ENCODE results near the gene ABHD17A. TPM values are rescaled to one million over a fixed set of nuclear protein-coding genes. Genes with fewer than 3 reads are reported as not detected.

The ABHD17A gene
- total RNA-seq, 1 experiment from 2014 or later, result 102 TPM

DNA sequence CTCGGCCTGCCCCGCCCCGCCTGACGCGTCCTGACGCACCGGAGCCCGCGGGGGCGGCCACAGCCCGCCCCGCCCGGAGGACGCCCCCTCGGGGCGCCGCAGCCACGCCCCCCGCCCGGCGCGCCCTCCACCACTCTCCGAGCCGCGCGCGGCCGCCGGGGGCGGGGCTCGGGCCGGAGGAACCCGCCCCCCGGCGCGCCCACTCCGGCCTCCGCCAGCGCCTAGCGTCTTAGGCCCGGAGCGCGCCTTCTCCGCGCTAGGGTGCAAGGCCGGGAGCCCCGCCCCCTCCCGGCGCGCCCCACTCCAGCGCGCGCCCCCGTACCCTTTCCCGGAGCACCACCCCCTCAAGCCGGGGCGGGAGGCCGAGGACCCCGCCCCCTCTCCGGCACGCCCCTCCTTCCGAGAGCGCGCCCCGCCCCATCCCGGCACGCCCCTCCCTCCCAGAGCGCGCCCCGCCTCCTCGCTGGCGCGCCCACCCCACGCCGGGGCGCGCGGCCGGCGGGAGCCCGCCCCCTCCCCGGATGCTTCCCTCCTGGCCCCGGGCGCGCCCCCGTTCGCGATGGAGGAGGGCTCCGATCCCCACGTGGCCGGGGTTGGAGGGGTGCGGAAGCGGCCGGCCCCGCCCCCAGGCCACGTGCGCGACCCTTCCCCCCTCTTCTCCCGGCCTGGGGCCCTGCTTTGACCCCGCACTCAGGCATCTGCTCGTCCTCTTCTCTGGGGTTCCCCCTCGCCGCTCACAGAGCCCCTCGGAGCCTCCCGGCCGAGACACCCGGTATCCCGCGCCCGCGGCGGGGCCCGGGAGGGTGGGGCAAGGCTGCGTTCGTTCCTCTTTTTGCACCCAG lies 21.4 kb downstream of the ABHD17A start:
- H3K27me3 ChIP-seq (ENCODE audit: low read length), result no peaks in the 10 kb centered on the region
- H3K36me3 ChIP-seq (ENCODE audit: low read depth, low read length), result no peaks in the 10 kb centered on the region
- no peaks in the 10 kb centered on the region for H3K9me2 ChIP-seq (replicated peaks; ENCODE audit: low read length)
- no TSS peak for BruUV-seq (replicated peaks)
- DNase-seq, result peak; percentile 88
- intact Hi-C loops (cut with micrococcal nuclease), result no loop called here
- H3K4me2 ChIP-seq (ENCODE audit: low read length), result peak overlapping the region; percentile 95
- ChIA-PET CTCF (interaction anchor here (0.6 to 1.1 kb wide), 3 partner anchors 11 to 66 kb away, joined by 3 to 5 read pairs (median 3); no protein-coding TSS in a partner anchor), POLR2A (ENCODE audit: unreplicated experiment) (no interaction called here)
- H3K4me3 ChIP-seq (ENCODE audit: low read length), result peak overlapping the region; percentile 75
- H4K20me1 ChIP-seq (ENCODE audit: low read length), result peaks cover 27% of the 10 kb centered on the region
- H3K79me2 ChIP-seq (ENCODE audit: low read length), result peaks cover 38% of the 10 kb centered on the region
- H3K4me1 ChIP-seq (ENCODE audit: insufficient read depth, low read length), result peaks cover 10% of the 10 kb centered on the region; the same call in 1 of the 2 replicates
- no peaks in the 10 kb centered on the region for H3F3A ChIP-seq (ENCODE audit: low read length, unreplicated experiment)
- peak overlapping the region; percentile 97 for H3K9ac ChIP-seq (ENCODE audit: low read length)
- ATAC-seq, result peak; percentile 70
- peak overlapping the region; percentile 80 for H3K27ac ChIP-seq (ENCODE audit: low read length)
- H2AFZ ChIP-seq (ENCODE audit: low read length), result peak overlapping the region; percentile 76
- H3K9me3 ChIP-seq (ENCODE audit: low read length), result no peaks in the 10 kb centered on the region
- TF ChIP-seq EZH2phosphoT487 (IDR thresholded peaks at IDR 0.05; ENCODE audit: borderline replicate concordance, low read length), result no peak

DNA sequence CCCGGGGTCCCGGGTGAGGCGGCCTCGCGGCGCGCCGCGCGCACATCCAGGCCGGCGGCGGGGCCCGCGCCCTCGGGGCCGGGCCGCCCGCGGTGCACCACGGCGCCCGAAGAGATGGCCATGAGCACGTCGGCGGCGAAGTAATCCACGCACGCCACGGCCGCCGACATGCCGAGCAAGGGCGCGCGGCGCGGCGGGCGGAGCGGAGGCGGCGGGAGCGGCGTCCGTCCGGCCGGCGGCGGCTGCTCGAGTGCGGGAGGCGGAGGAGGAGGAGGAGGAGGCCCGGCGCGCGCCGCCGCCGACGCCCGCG lies 22.0 kb downstream of the ABHD17A start, which contains the start of gene KLF16:
TSS of gene KLF16 (minus strand) at position 252 of the 310 bp plus-strand sequence. CDS start at position 170, 82 bp downstream.
- Histone ChIP-seq H3K27ac (ENCODE audit: low read length) (peak within 1 kb of the TSS; percentile 80), H3K9me2 (replicated peaks; ENCODE audit: low read length) (no peaks in the 10 kb centered on the region), H3K4me2 (ENCODE audit: low read length) (peak within 1 kb of the TSS; percentile 95), H3K4me3 (ENCODE audit: low read length) (peak within 1 kb of the TSS; percentile 94), H3K27me3 (ENCODE audit: low read length) (no peaks in the 10 kb centered on the region), H3K9me3 (ENCODE audit: low read length) (no peaks in the 10 kb centered on the region), H3K9ac (ENCODE audit: low read length) (peak within 1 kb of the TSS; percentile 97), H3K79me2 (ENCODE audit: low read length) (peaks cover 44% of the 10 kb centered on the region), H3K36me3 (ENCODE audit: low read depth, low read length) (no peaks in the 10 kb centered on the region), H3K4me1 (ENCODE audit: insufficient read depth, low read length) (peaks cover 10% of the 10 kb centered on the region; the same call in 1 of the 2 replicates), H2AFZ (ENCODE audit: low read length) (peak within 1 kb of the TSS; percentile 76), H4K20me1 (ENCODE audit: low read length) (peaks cover 27% of the 10 kb centered on the region), H3F3A (ENCODE audit: low read length, unreplicated experiment) (no peaks in the 10 kb centered on the region)
- CTCF ChIA-PET, result no interaction called here
- intact Hi-C loops (cut with micrococcal nuclease), result no loop called here
- no peak; the same call in 1 of the 2 replicates for ATAC-seq
- no peak for TF ChIP-seq EZH2phosphoT487 (IDR thresholded peaks at IDR 0.05; ENCODE audit: borderline replicate concordance, low read length)
- TF ChIP-seq, protein P1, sequence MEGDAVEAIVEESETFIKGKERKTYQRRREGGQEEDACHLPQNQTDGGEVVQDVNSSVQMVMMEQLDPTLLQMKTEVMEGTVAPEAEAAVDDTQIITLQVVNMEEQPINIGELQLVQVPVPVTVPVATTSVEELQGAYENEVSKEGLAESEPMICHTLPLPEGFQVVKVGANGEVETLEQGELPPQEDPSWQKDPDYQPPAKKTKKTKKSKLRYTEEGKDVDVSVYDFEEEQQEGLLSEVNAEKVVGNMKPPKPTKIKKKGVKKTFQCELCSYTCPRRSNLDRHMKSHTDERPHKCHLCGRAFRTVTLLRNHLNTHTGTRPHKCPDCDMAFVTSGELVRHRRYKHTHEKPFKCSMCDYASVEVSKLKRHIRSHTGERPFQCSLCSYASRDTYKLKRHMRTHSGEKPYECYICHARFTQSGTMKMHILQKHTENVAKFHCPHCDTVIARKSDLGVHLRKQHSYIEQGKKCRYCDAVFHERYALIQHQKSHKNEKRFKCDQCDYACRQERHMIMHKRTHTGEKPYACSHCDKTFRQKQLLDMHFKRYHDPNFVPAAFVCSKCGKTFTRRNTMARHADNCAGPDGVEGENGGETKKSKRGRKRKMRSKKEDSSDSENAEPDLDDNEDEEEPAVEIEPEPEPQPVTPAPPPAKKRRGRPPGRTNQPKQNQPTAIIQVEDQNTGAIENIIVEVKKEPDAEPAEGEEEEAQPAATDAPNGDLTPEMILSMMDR (conservative IDR thresholded peaks at IDR 0.05; ENCODE audit: low read depth, low read length), result no peak
- no peak for TF ChIP-seq EZH2 (IDR thresholded peaks at IDR 0.05; ENCODE audit: low read length, unreplicated experiment)
- POLR2A ChIA-PET (ENCODE audit: unreplicated experiment), result no interaction called here
- BruUV-seq (replicated peaks), result no TSS peak
- no peak for DNase-seq

DNA sequence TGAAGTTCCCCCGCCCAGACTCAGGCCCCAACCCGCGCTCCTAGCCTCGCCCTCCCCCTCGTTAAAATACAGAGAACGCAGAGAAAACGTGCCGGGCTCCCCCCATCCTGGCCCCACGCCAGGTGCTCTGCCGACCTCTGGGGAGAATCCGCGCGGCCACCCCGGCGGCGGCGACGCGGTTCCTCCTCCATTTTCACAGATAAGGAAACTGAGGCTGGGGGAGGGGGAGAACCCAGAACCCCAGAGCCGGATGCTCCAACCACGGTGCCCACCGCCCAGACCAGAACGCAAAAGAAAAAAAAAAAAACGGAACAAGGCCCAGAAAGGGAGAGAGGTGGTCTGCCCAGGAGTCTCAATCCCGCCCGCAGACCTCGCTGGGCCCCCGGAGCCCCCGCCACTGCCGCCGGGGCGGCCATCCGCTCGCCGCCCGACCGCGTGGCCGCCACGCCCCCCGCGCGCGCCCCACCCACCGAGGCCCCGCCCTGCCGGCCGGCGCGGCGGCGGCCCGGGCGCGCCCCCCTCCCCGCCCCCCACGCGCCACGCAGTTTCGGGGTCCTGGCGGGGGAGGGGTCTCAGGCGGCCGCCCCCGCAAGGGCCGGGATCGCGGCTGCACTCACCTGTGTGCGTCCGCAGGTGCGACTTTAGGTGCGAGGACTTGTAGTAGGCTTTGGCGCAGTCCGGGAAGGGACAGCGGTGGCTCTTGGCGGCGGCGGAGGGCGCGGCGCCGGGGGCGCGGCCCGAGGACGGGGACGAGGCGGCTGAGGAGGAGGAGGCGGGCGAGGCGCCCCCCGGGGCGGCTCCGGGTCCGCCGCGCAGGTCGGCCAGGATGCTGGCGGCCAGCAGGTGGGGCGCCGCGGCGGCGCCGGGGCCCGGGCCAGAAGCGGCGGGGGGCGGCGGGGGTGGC lies 22.6 kb downstream of the ABHD17A start:
- POLR2A ChIA-PET (ENCODE audit: unreplicated experiment), result no interaction called here
- intact Hi-C loops (cut with micrococcal nuclease), result no loop called here
- DNase-seq, result peak; percentile 27
- Histone ChIP-seq H3K4me2 (ENCODE audit: low read length) (peak overlapping the region; percentile 95), H3K9me2 (replicated peaks; ENCODE audit: low read length) (no peaks in the 10 kb centered on the region), H3K27me3 (ENCODE audit: low read length) (no peaks in the 10 kb centered on the region), H4K20me1 (ENCODE audit: low read length) (peaks cover 27% of the 10 kb centered on the region), H3K79me2 (ENCODE audit: low read length) (peaks cover 50% of the 10 kb centered on the region), H2AFZ (ENCODE audit: low read length) (no peak overlapping the region), H3K9me3 (ENCODE audit: low read length) (no peaks in the 10 kb centered on the region), H3K4me1 (ENCODE audit: insufficient read depth, low read length) (peaks cover 12% of the 10 kb centered on the region; the same call in 1 of the 2 replicates), H3F3A (ENCODE audit: low read length, unreplicated experiment) (no peaks in the 10 kb centered on the region), H3K36me3 (ENCODE audit: low read depth, low read length) (no peaks in the 10 kb centered on the region), H3K27ac (ENCODE audit: low read length) (no peak overlapping the region), H3K9ac (ENCODE audit: low read length) (peak overlapping the region; percentile 81), H3K4me3 (ENCODE audit: low read length) (peak overlapping the region; percentile 94)
- CTCF ChIA-PET, result no interaction called here
- BruUV-seq (replicated peaks), result no TSS peak
- TF ChIP-seq, protein P1 (conservative IDR thresholded peaks at IDR 0.05; ENCODE audit: low read depth, low read length), result no peak
- TF ChIP-seq EZH2 (IDR thresholded peaks at IDR 0.05; ENCODE audit: low read length, unreplicated experiment) (no peak), EZH2phosphoT487 (IDR thresholded peaks at IDR 0.05; ENCODE audit: borderline replicate concordance, low read length) (no peak)
- ATAC-seq, result peak; percentile 4; the same call in 1 of the 2 replicates

All from PC-3 (cell line).